ENCODE results near the gene COG5. TPM values are rescaled to one million over a fixed set of nuclear protein-coding genes. Genes with fewer than 3 reads are reported as not detected.
A peak's percentile ranks its signal among the peaks of the same experiment; 100 is the strongest.

COG5 gene
- total and polyA plus RNA-seq, 11 donors: 9.4 to 61.6 (median 42.1) TPM

GRCh38 chr7:107364787-107365186 is 198.9 kb downstream of the COG5 start:
- Histone ChIP-seq H3K4me3 (no peak overlapping the region), H3K4me1 (no peaks in the 10 kb centered on the region), H3K27ac (no peak overlapping the region), H3K36me3 (peaks cover 0 to 42% (median 30%) of the 10 kb centered on the region in 9 donors), H3K27me3 (no peaks in the 10 kb centered on the region), H3K9me3 (peaks cover 0 to 9% (median 0%) of the 10 kb centered on the region in 12 donors)
- intact Hi-C loops (cut with DNase I): loop anchor here in 1 of 10 donors (10.0 kb wide), 1 partner anchor 60 kb away; no protein-coding TSS in a partner anchor
- TF ChIP-seq POLR2A (IDR thresholded peaks at IDR 0.05): no peak
- TF ChIP-seq CTCF (IDR thresholded peaks at IDR 0.05): no peak
- DNase-seq (no peak), ATAC-seq (no peak)
- WGBS, 4 donors: 80 to 92% (median 88%) methylated on average over 1 of the region's 1 CpG

DNA sequence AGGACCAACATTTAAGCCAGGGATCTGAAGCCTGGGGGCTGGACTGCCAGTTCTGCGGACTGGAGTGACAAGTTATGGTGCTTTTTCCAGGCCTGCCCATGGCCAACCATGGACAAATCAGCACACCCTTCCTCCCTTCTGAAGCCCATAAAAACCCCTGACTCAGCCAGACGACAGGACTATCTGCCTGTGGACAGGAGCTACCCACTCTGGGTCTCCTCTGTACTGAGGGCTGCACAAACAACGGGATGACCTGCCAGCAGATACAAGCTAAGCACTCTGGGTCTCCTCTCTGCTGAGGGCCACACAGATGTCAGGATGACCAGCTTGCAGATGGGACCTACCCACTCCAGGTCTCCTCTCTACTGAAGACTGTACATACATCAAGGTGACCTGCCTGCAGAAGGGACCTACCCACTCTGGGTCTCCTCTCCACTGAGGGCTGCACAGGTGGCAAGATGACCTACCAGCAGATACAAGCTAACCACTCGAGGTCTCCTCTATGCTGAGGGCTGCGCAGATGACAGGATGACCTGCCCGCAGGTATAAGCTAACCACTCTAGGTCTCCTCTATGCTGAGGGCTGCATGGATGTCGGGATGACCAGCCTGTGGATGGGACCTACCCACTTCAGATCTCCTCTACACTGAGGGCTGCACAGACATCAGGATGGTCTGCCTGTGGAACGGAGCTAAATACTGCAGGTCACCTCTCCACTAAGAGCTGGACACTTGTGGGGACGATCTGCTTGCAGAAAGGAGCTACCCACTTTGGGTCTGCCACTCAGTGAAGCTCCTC is 204.0 kb downstream of the COG5 start:
- 84 to 100% (median 92%) methylated on average over 5 to 9 of the region's 9 CpGs for WGBS, 4 donors
- Histone ChIP-seq H3K4me1 (no peaks in the 10 kb centered on the region), H3K27ac (no peak overlapping the region), H3K36me3 (peaks cover 0 to 49% (median 33%) of the 10 kb centered on the region in 9 donors), H3K9me3 (peaks cover 0 to 10% (median 0%) of the 10 kb centered on the region in 12 donors), H3K27me3 (no peaks in the 10 kb centered on the region), H3K4me3 (no peak overlapping the region)
- peak in 1 of 4 donors; percentile 20 for ATAC-seq
- no peak for DNase-seq
- no peak for TF ChIP-seq CTCF (IDR thresholded peaks at IDR 0.05)
- TF ChIP-seq POLR2A (IDR thresholded peaks at IDR 0.05): no peak
- intact Hi-C loops (cut with DNase I): loop anchor here in 1 of 10 donors (10.0 kb wide), 1 partner anchor 65 kb away; no protein-coding TSS in a partner anchor

DNA sequence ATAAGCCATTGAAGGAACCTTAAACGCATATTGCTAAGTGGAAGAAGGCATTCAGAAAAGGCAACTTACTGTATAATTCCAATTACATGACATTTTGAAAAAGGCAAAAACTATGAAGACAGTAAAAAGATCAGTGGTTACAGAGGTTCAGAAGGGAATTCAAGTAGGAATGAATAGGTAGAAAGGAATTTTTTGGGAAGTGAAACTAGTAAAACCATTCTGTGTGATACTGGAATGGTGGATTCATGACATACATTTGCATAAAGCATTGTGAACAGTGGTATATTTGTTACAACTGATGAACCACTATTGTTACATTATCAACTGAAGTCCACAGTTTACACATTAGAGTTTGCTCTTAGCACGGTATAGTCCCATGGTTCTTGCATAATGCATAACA is 208.1 kb downstream of the COG5 start:
- intact Hi-C loops (cut with DNase I): no loop called here
- DNase-seq: no peak
- 95 to 97% (median 96%) methylated on average over 2 of the region's 2 CpGs for WGBS, 4 donors
- no peaks in the 10 kb centered on the region for H3K27me3 ChIP-seq
- H3K9me3 ChIP-seq: peaks cover 0 to 10% (median 0%) of the 10 kb centered on the region in 12 donors
- no peak for ATAC-seq
- H3K4me3 ChIP-seq: no peak overlapping the region
- TF ChIP-seq POLR2A (IDR thresholded peaks at IDR 0.05) (no peak), CTCF (IDR thresholded peaks at IDR 0.05) (no peak)
- H3K27ac ChIP-seq: no peak overlapping the region
- peaks cover 0 to 27% (median 15%) of the 10 kb centered on the region in 9 donors for H3K36me3 ChIP-seq
- H3K4me1 ChIP-seq: no peaks in the 10 kb centered on the region

DNA sequence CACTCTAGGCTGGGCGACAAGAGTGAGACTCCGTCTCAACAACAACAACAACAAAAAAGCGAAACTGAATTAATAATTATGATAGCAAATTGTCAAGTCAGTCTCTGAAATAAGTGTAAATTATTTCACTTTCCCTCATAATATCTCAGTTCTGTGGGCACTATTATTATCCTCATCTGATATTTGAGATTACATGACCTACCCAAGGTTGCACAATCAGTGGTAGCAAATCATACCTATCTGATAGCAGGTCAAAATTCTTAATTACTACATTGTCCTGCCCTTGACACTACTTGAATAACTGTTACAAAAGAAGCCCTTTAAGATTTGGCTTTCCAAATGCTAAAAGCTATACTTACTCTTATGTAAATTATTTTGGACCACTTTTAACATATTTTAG is 209.1 kb downstream of the COG5 start:
- 94 to 98% (median 97%) methylated on average over 3 of the region's 3 CpGs for WGBS, 4 donors
- no peak for ATAC-seq
- Histone ChIP-seq H3K27ac (no peak overlapping the region), H3K4me1 (no peaks in the 10 kb centered on the region), H3K36me3 (peaks cover 0 to 18% (median 5%) of the 10 kb centered on the region in 9 donors), H3K4me3 (no peak overlapping the region), H3K9me3 (peaks cover 0 to 2% (median 0%) of the 10 kb centered on the region in 12 donors), H3K27me3 (no peaks in the 10 kb centered on the region)
- TF ChIP-seq POLR2A (IDR thresholded peaks at IDR 0.05) (no peak), CTCF (IDR thresholded peaks at IDR 0.05) (no peak)
- intact Hi-C loops (cut with DNase I): no loop called here
- DNase-seq: no peak

All from heart left ventricle (tissue), 16 donors.